Ectodermal cell (in vitro differentiated cells): ENCODE results near the gene C12orf43.

ENCODE experiments used
- H3K27ac ChIP-seq: 2 replicates; pipeline ENCODE4 v1.7.0; 2013; ENCODE audit warnings: mild to moderate bottlenecking, low read depth, low read length; ENCODE audit not compliant: insufficient read depth, poor library complexity, severe bottlenecking
- H3K27me3 ChIP-seq: 2 replicates; pipeline ENCODE4 v1.7.0; 2013; ENCODE audit warnings: mild to moderate bottlenecking, low read length; ENCODE audit not compliant: insufficient read depth, control insufficient read depth, poor library complexity, severe bottlenecking
- H3K36me3 ChIP-seq: one replicate; pipeline ENCODE4 v1.7.0; 2013; ENCODE audit warnings: low read length; ENCODE audit not compliant: control insufficient read depth, insufficient read depth
- H3K4me1 ChIP-seq: one replicate; pipeline ENCODE4 v1.7.0; 2013; ENCODE audit warnings: low read length; ENCODE audit not compliant: control insufficient read depth, insufficient read depth
- H3K4me3 ChIP-seq: 2 replicates; pipeline ENCODE4 v1.7.0; 2013; ENCODE audit warnings: low read depth, low read length, control low read depth; ENCODE audit not compliant: insufficient read depth
- H3K9me3 ChIP-seq: 2 replicates; pipeline ENCODE4 v1.7.0; 2013; ENCODE audit warnings: mild to moderate bottlenecking, low read length, moderate library complexity; ENCODE audit not compliant: control insufficient read depth
- WGBS, 2 experiments: methylation state at CpG; one replicate each; pipeline ENCODE4 v1.1.7; 2013; ENCODE audit warnings: missing lambda C conversion rate in 2 of 2; 5-methylcytosine and 5-hydroxymethylcytosine counted together

The C12orf43 gene

DNA sequence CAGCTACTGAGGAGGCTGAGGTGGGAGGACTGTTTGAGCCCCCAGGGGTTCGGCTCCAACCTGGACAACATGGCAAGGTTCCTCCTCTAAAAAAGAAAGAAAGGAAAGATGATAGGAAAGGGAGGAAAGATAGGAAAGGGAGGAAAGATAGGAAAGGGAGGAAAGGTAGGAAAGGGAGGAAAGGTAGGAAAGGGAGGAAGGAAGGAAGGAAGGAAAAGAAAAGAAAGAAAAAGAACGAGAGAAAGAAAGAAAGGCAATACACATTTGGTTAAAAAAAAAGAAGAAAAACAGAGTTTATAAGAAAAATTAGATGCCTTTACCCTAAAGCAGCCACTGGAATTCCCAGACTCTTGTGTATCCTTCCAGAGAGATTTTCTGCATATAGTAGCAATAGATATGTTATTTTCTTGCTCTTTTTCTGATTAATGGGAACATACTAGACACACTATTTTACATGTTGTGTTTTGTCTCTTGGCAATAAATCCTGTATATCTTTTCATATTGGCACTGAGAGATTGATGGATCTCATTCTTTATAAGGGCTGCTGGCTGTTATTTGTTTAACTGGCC is 25.7 kb downstream of the C12orf43 start:
- 93 to 96% methylated on average over 2 of the region's 2 CpGs for WGBS, 2 experiments
- H3K27me3 ChIP-seq = no peaks in the 10 kb centered on the region
- H3K27ac ChIP-seq = no peak overlapping the region
- no peaks in the 10 kb centered on the region for H3K36me3 ChIP-seq
- no peaks in the 10 kb centered on the region for H3K9me3 ChIP-seq
- no peaks in the 10 kb centered on the region for H3K4me1 ChIP-seq
- H3K4me3 ChIP-seq = no peak overlapping the region

DNA sequence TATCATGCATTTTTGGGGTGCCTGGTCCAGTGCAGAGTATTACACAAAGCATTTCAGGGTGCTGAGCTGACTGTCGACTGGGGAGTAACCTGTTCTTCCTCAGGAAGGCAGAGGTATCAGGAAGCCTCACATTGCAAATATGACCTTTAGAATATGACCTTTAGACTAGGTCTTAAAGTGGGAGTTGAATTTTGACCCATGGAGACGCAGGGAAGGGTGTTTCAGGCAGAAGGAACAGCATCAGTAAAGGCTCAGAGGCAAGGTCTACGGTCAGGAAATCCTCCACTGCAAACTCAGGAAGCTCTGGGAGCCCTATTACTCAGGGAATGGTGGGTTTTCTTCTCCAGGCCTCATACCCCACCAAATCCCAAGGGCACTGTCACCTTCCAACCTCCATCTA is 26.6 kb downstream of the C12orf43 start:
- Histone ChIP-seq H3K27me3 (no peaks in the 10 kb centered on the region), H3K36me3 (no peaks in the 10 kb centered on the region), H3K4me1 (no peaks in the 10 kb centered on the region), H3K27ac (no peak overlapping the region), H3K4me3 (no peak overlapping the region), H3K9me3 (no peaks in the 10 kb centered on the region)
- 81 to 89% methylated on average over 3 of the region's 3 CpGs for WGBS, 2 experiments

DNA sequence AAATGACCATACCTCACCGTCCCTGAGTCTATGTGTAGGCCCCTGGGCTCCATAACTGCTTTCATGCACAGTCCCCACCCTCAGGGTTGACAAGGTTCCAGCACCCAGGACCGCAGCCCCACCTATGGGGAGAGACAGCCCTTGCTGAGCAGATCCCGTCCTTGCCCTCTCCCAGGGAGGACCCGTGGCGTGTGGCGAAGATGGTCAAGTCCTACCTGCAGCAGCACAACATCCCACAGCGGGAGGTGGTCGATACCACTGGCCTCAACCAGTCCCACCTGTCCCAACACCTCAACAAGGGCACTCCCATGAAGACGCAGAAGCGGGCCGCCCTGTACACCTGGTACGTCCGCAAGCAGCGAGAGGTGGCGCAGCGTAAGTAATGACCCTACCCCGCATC is 27.6 kb downstream of the C12orf43 start:
- no peaks in the 10 kb centered on the region for H3K27me3 ChIP-seq
- H3K4me3 ChIP-seq = no peak overlapping the region
- no peaks in the 10 kb centered on the region for H3K9me3 ChIP-seq
- no peaks in the 10 kb centered on the region for H3K36me3 ChIP-seq
- no peak overlapping the region for H3K27ac ChIP-seq
- H3K4me1 ChIP-seq = no peaks in the 10 kb centered on the region
- WGBS, 2 experiments = 88 to 90% methylated on average over 17 of the region's 17 CpGs

DNA sequence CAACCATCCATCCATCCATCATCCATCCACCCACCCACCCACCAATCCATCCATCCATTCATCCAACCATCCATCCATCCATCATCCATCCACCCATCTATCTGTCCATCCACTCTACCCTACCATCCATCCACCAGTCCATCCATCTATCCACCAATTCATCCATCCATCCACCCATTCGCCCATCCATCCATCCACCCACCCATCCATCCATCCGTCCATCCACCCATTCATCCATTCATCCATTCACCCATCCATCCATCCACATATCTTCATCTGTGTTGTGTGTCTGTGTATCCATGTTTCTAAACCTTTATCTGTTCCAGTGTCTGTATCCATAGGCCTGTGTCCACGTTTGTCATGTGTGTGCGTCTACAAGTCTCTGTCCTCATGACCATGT is 28.1 kb downstream of the C12orf43 start:
- H3K9me3 ChIP-seq = no peaks in the 10 kb centered on the region
- no peaks in the 10 kb centered on the region for H3K36me3 ChIP-seq
- H3K27ac ChIP-seq = no peak overlapping the region
- H3K27me3 ChIP-seq = no peaks in the 10 kb centered on the region
- 88 to 92% methylated on average over 4 of the region's 4 CpGs for WGBS, 2 experiments
- no peak overlapping the region for H3K4me3 ChIP-seq
- H3K4me1 ChIP-seq = no peaks in the 10 kb centered on the region

DNA sequence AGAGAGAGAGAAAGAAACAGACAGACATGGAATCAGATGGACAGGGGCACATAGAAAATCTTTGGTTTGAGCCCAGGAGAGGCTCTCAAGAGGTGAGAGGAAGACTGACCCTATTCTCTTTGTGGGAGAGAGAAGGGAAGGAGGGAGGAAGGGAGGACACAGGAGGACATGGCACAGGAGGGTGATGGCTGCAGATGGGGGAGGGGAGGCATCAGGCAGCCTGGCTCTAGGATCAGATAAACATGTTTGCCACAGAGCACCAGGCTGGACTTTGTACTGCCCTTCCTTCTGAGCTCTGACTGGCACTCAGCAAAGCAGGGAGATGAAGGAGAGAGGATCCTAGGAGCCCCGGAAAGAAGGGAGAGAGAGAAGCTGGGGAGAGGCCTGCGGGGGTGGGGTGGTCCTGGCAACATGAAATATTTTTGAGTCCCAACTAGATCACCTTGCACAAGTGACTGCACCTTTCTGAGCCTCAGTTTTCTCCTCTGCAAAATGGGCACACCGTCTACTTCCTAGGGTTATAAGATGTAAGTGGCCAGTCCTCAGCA is 31.9 kb downstream of the C12orf43 start:
- Histone ChIP-seq H3K36me3 (no peaks in the 10 kb centered on the region), H3K27me3 (no peaks in the 10 kb centered on the region), H3K4me1 (no peaks in the 10 kb centered on the region), H3K27ac (no peak overlapping the region), H3K4me3 (no peak overlapping the region), H3K9me3 (no peaks in the 10 kb centered on the region)
- WGBS, 2 experiments = 83 to 91% methylated on average over 3 of the region's 3 CpGs

DNA sequence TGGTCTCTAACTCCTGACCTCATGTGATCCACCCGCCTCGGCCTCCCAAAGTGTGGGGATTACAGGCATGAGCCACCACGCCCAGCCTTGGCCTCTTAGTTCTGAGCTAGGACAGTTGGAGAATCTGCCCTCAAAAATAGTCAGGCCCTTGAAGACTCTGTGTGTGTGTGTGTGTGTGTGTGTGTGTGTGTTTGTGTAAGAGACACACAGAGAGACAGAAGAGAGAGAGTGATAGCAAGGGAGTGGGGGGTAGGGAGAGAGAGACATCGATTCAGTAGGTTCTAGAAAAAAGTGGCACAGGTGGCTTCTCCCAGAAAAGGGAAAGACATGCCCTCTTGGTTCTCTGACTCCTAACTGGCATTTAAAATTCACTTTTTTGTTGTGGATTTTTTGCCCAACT is 32.5 kb downstream of the C12orf43 start:
- 91% methylated on average over 4 of the region's 4 CpGs for WGBS, 2 experiments
- no peaks in the 10 kb centered on the region for H3K9me3 ChIP-seq

DNA sequence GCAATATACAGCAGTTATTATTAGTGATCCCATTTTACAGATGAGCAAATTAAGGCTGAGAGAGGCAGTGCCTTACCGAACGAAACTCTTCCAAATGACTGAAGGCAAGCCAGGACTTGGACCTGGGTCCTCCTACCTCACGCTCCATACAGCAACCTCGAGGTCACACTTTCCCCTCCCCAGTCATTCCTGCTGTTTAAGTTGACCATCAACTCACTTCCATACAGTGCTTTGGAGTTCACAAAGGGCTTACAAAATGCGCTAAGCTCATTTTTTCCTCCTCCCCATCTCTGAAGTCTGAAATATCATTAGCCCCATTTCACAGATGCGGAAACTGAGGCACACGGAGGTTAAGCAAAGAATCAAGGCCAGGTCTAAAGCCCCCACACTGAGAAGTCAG is 33.6 kb downstream of the C12orf43 start:
- 86 to 87% methylated on average over 7 of the region's 7 CpGs for WGBS, 2 experiments
- no peaks in the 10 kb centered on the region for H3K27me3 ChIP-seq
- H3K9me3 ChIP-seq = no peaks in the 10 kb centered on the region
- H3K4me1 ChIP-seq = no peaks in the 10 kb centered on the region
- no peaks in the 10 kb centered on the region for H3K36me3 ChIP-seq
- no peak overlapping the region for H3K27ac ChIP-seq
- no peak overlapping the region for H3K4me3 ChIP-seq

More for the DNA sequence above, 32.5 kb downstream of the C12orf43 start:
- H3K4me1 ChIP-seq = no peaks in the 10 kb centered on the region
- no peak overlapping the region for H3K27ac ChIP-seq
- no peaks in the 10 kb centered on the region for H3K27me3 ChIP-seq
- no peaks in the 10 kb centered on the region for H3K36me3 ChIP-seq
- H3K4me3 ChIP-seq = no peak overlapping the region

DNA sequence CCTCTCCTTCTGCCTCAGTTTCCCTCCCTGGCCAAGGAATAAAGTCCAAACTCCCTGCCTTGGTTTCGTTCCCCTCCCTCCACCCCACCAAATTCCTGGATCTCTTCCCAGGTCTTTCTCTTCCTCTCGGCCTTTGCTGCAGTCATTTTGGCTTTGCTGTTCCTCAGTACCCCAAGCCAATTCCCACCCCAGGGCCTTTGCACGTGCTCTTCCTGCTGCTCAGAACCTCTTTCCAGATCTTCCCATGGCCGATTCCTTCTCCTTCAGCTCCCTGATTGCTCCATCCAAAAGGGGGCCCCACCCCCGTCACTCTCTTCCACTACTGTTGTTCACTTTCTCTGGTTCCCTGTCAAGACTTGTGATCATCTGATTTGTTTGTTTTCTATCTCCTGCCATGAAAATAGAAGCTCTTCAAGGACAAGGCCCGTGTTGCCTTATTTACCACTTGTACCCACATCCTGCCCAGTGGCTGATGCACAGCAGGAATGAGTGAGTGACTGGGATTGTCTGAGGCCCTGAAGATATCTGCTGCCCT is 34.8 kb downstream of the C12orf43 start:
- 89 to 91% methylated on average over 6 of the region's 6 CpGs for WGBS, 2 experiments
- H3K36me3 ChIP-seq = no peaks in the 10 kb centered on the region
- no peaks in the 10 kb centered on the region for H3K4me1 ChIP-seq
- no peaks in the 10 kb centered on the region for H3K27me3 ChIP-seq
- no peaks in the 10 kb centered on the region for H3K9me3 ChIP-seq
- H3K4me3 ChIP-seq = no peak overlapping the region
- H3K27ac ChIP-seq = no peak overlapping the region

DNA sequence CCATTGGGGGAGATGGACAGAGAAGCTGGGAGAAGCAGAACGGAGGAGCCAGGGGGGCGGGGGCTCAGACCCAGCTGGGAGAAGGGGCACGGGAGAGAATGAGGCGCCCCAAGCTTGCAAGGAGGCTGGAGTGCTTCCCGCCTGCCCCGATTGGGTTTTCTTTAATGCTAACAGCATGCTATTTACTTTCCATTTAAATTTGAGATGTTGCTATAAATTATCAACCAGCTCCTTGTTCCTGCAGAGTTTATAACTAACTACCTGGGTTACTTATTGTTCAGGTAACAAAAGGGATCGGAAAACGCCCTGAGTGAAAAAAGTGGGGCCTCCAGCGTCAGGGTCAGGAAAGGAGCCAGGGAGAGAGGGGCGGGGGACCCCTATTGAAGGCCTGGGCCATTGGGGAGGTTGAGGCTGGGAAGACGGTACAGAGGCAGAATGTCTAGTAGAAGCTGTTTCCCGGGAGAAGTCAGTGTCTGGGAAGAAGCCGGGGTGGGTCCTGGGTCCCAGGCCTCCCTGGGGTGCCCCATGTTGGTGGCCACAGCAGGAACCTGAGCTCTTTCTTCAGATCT is 35.4 kb downstream of the C12orf43 start:
- no peak overlapping the region for H3K27ac ChIP-seq
- 71 to 77% methylated on average over 13 of the region's 13 CpGs for WGBS, 2 experiments
- no peak overlapping the region for H3K4me3 ChIP-seq

DNA sequence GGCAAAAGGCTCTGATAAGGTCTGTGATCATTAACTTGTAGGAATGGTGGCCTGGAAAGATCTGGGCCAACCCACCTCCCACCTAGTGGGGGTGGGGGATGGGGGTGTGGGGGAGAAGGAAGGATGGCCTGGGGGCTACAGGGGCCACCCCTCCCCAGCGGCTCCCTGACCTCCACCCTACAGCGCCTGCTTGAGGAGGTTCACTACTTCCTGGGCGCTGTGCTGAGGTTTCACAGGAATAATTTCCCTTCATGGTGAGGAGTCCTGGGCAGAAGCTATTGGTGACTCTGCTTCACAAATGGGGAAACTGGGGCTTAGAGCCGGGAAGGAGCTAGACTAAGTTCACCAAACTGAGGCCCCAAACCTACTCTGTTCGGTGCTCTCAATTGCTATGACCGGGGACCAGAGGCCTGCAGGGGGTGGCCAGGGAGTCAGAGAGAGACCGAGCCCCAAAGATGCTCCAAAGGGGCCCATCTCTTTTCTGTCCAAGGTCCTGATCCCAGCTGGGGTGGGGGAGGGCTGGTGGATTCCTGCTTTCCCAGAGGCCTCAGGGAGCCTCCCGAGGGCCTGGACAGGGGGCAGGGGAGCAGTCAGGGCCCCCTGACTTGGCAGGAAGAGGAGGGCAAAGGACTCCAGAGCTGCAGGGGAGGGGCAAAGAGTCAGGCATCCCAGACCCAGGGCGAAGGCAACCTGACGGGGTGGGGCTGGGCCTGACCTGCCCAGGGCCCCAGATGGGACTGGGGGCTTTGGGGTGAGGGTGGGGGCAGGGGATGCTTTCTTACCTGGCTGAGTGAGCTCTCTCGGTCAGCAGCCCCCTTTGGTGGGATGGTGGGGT is 36.2 kb downstream of the C12orf43 start:
- no peaks in the 10 kb centered on the region for H3K9me3 ChIP-seq
- H3K4me1 ChIP-seq = no peaks in the 10 kb centered on the region
- no peaks in the 10 kb centered on the region for H3K36me3 ChIP-seq
- no peak overlapping the region for H3K4me3 ChIP-seq
- WGBS, 2 experiments = 69 to 73% methylated on average over 10 to 11 of the region's 11 CpGs
- H3K27ac ChIP-seq = no peak overlapping the region
- H3K27me3 ChIP-seq = no peaks in the 10 kb centered on the region

More for the DNA sequence above, 35.4 kb downstream of the C12orf43 start:
- H3K4me1 ChIP-seq = no peaks in the 10 kb centered on the region
- H3K9me3 ChIP-seq = no peaks in the 10 kb centered on the region
- H3K27me3 ChIP-seq = no peaks in the 10 kb centered on the region
- H3K36me3 ChIP-seq = no peaks in the 10 kb centered on the region
